ENCODE results near the gene ZNF318.
A peak's percentile ranks its signal among the peaks of the same experiment; 100 is the strongest.

Gene ZNF318

GRCh38 chr6:43339168-43339567 is 30.3 kb downstream of the ZNF318 start:
- H3K9ac ChIP-seq (ENCODE audit: low read depth in 1 of 2, low read length in 2 of 2) = no peak overlapping the region
- no peak overlapping the region for H3K27ac ChIP-seq (ENCODE audit: low read depth, low read length)
- H3K9me3 ChIP-seq (ENCODE audit: control insufficient read depth in 1 of 2, low read length in 2 of 2) = no peaks in the 10 kb centered on the region
- H3K27me3 ChIP-seq (ENCODE audit: control insufficient read depth in 1 of 2, insufficient read depth in 2 of 2, low read length in 2 of 2) = no peaks in the 10 kb centered on the region
- H3K4me3 ChIP-seq (ENCODE audit: low read depth in 1 of 2, low read length in 2 of 2) = no peak overlapping the region
- H3K4me1 ChIP-seq (ENCODE audit: control insufficient read depth in 1 of 2, insufficient read depth in 2 of 2, low read length in 2 of 2) = peaks cover 7 to 16% of the 10 kb centered on the region in 2 donors
- H3K36me3 ChIP-seq (ENCODE audit: control insufficient read depth in 1 of 2, insufficient read depth in 2 of 2, low read length in 2 of 2) = peaks cover 25 to 48% of the 10 kb centered on the region in 2 donors

GRCh38 chr6:43338243-43338642 is 31.2 kb downstream of the ZNF318 start:
- H3K9me3 ChIP-seq (ENCODE audit: control insufficient read depth in 1 of 2, low read length in 2 of 2) = no peaks in the 10 kb centered on the region
- no peak overlapping the region for H3K9ac ChIP-seq (ENCODE audit: low read depth in 1 of 2, low read length in 2 of 2)
- H3K4me3 ChIP-seq (ENCODE audit: low read depth in 1 of 2, low read length in 2 of 2) = no peak overlapping the region
- no peaks in the 10 kb centered on the region for H3K27me3 ChIP-seq (ENCODE audit: control insufficient read depth in 1 of 2, insufficient read depth in 2 of 2, low read length in 2 of 2)
- peaks cover 22 to 41% of the 10 kb centered on the region in 2 donors for H3K36me3 ChIP-seq (ENCODE audit: control insufficient read depth in 1 of 2, insufficient read depth in 2 of 2, low read length in 2 of 2)
- peaks cover 10 to 19% of the 10 kb centered on the region in 2 donors for H3K4me1 ChIP-seq (ENCODE audit: control insufficient read depth in 1 of 2, insufficient read depth in 2 of 2, low read length in 2 of 2)
- H3K27ac ChIP-seq (ENCODE audit: low read depth, low read length) = no peak overlapping the region

DNA sequence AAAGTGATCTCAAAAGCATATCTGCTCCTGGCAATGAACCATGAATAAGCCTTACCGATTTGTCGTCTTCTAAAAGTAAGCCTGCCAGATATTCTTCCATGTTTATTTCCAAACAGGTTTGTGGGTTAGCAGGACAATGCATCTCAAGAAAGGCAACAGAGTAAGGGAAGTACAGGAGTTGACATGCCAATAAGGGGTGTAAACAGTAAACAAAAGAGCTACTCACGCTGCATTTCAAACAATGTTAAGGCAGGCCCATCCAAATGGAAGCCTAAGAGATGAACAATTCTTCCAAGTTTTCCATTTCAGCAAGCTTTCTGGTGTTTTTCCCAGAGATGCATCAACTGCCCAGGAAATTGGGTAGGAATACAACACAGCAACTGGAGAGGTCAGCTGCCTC is 33.1 kb downstream of the ZNF318 start:
- no peaks in the 10 kb centered on the region for H3K9me3 ChIP-seq (ENCODE audit: control insufficient read depth in 1 of 2, low read length in 2 of 2)
- no peak overlapping the region for H3K27ac ChIP-seq (ENCODE audit: low read depth, low read length)
- no peak overlapping the region for H3K9ac ChIP-seq (ENCODE audit: low read depth in 1 of 2, low read length in 2 of 2)
- H3K36me3 ChIP-seq (ENCODE audit: control insufficient read depth in 1 of 2, insufficient read depth in 2 of 2, low read length in 2 of 2) = peaks cover 15 to 25% of the 10 kb centered on the region in 2 donors
- H3K27me3 ChIP-seq (ENCODE audit: control insufficient read depth in 1 of 2, insufficient read depth in 2 of 2, low read length in 2 of 2) = no peaks in the 10 kb centered on the region
- no peak overlapping the region for H3K4me3 ChIP-seq (ENCODE audit: low read depth in 1 of 2, low read length in 2 of 2)
- H3K4me1 ChIP-seq (ENCODE audit: control insufficient read depth in 1 of 2, insufficient read depth in 2 of 2, low read length in 2 of 2) = peaks cover 10 to 19% of the 10 kb centered on the region in 2 donors

DNA sequence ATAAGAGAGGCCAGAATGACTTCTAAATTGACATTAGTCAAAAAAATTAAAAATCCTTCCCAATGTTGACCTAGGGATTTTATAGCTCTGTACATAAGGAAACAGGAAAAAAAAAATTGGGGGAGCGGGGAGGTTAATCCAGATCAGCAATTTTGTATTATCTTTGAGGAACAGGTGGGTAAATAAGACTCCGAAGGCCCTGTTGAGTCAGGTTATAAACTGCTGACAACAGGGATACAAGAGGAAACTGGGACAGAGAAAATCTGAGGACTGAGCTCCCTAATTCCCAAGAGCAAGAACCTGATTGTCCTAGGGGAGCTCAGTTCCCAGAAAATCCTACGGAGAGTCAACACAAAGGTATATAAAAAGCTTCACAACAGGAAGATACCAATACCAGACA is 34.0 kb downstream of the ZNF318 start:
- Histone ChIP-seq H3K36me3 (ENCODE audit: control insufficient read depth in 1 of 2, insufficient read depth in 2 of 2, low read length in 2 of 2) (peaks cover 15 to 18% of the 10 kb centered on the region in 2 donors), H3K4me3 (ENCODE audit: low read depth in 1 of 2, low read length in 2 of 2) (no peak overlapping the region), H3K9ac (ENCODE audit: low read depth in 1 of 2, low read length in 2 of 2) (no peak overlapping the region)

GRCh38 chr6:43334466-43335095 is 34.9 kb downstream of the ZNF318 start:
- H3K9me3 ChIP-seq (ENCODE audit: control insufficient read depth in 1 of 2, low read length in 2 of 2) = no peaks in the 10 kb centered on the region

More for the DNA sequence above, 34.0 kb downstream of the ZNF318 start:
- H3K4me1 ChIP-seq (ENCODE audit: control insufficient read depth in 1 of 2, insufficient read depth in 2 of 2, low read length in 2 of 2) = peaks cover 10 to 19% of the 10 kb centered on the region in 2 donors
- H3K9me3 ChIP-seq (ENCODE audit: control insufficient read depth in 1 of 2, low read length in 2 of 2) = no peaks in the 10 kb centered on the region
- no peak overlapping the region for H3K27ac ChIP-seq (ENCODE audit: low read depth, low read length)
- no peaks in the 10 kb centered on the region for H3K27me3 ChIP-seq (ENCODE audit: control insufficient read depth in 1 of 2, insufficient read depth in 2 of 2, low read length in 2 of 2)

DNA sequence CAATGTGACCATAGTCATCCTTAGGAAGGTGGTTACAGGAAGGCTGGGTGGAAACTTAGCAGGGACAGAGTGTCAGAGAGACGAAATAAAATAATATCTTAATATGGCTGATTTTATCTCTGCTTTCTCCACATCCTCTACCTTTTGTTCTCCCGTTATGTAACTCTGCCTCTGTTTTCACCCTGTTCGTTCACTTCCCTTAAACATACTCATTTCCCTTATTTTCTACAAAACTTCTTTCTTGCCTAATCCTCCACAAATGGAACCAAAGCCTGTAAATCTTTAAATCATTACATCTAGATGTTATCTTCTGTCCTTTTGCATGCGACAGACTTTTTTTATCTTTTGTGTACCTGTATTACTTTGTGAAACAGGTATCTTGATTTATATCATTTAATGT is 37.6 kb downstream of the ZNF318 start:
- Histone ChIP-seq H3K4me1 (ENCODE audit: control insufficient read depth in 1 of 2, insufficient read depth in 2 of 2, low read length in 2 of 2) (peaks cover 10 to 19% of the 10 kb centered on the region in 2 donors), H3K4me3 (ENCODE audit: low read depth in 1 of 2, low read length in 2 of 2) (no peak overlapping the region), H3K9me3 (ENCODE audit: control insufficient read depth in 1 of 2, low read length in 2 of 2) (no peaks in the 10 kb centered on the region), H3K27me3 (ENCODE audit: control insufficient read depth in 1 of 2, insufficient read depth in 2 of 2, low read length in 2 of 2) (no peaks in the 10 kb centered on the region), H3K9ac (ENCODE audit: low read depth in 1 of 2, low read length in 2 of 2) (no peak overlapping the region), H3K36me3 (ENCODE audit: control insufficient read depth in 1 of 2, insufficient read depth in 2 of 2, low read length in 2 of 2) (no peaks in the 10 kb centered on the region), H3K27ac (ENCODE audit: low read depth, low read length) (no peak overlapping the region)

More at GRCh38 chr6:43334466-43335095, 34.9 kb downstream of the ZNF318 start:
- peaks cover 10 to 19% of the 10 kb centered on the region in 2 donors for H3K4me1 ChIP-seq (ENCODE audit: control insufficient read depth in 1 of 2, insufficient read depth in 2 of 2, low read length in 2 of 2)
- peak overlapping the region in 1 of 2 donors; percentile 1 for H3K9ac ChIP-seq (ENCODE audit: low read depth in 1 of 2, low read length in 2 of 2)
- no peaks in the 10 kb centered on the region for H3K27me3 ChIP-seq (ENCODE audit: control insufficient read depth in 1 of 2, insufficient read depth in 2 of 2, low read length in 2 of 2)
- H3K4me3 ChIP-seq (ENCODE audit: low read depth in 1 of 2, low read length in 2 of 2) = no peak overlapping the region
- no peak overlapping the region for H3K27ac ChIP-seq (ENCODE audit: low read depth, low read length)
- peaks cover 8 to 9% of the 10 kb centered on the region in 2 donors for H3K36me3 ChIP-seq (ENCODE audit: control insufficient read depth in 1 of 2, insufficient read depth in 2 of 2, low read length in 2 of 2)

DNA sequence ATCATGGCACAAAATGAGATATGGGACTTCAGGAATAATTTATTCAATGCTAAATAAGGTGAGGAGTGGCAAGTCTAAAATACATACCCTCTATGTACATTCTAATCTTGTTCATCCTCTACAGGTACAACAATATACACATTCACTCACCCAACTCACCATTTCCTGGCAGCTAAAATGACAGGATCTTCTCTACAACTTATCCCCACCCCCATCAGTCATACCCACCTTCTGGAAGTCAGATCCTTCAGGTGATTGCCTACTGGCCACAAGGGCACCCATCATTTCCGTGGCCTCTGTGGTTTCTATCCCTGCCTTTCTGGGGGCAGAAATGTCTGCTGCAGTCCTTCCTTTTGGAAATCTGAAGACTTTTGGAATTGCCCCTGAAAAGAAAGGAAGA is 38.0 kb downstream of the ZNF318 start:
- H3K9ac ChIP-seq (ENCODE audit: low read depth in 1 of 2, low read length in 2 of 2) = no peak overlapping the region
- H3K4me3 ChIP-seq (ENCODE audit: low read depth in 1 of 2, low read length in 2 of 2) = no peak overlapping the region
- no peak overlapping the region for H3K27ac ChIP-seq (ENCODE audit: low read depth, low read length)
- no peaks in the 10 kb centered on the region for H3K27me3 ChIP-seq (ENCODE audit: control insufficient read depth in 1 of 2, insufficient read depth in 2 of 2, low read length in 2 of 2)
- H3K9me3 ChIP-seq (ENCODE audit: control insufficient read depth in 1 of 2, low read length in 2 of 2) = no peaks in the 10 kb centered on the region
- peaks cover 10 to 19% of the 10 kb centered on the region in 2 donors for H3K4me1 ChIP-seq (ENCODE audit: control insufficient read depth in 1 of 2, insufficient read depth in 2 of 2, low read length in 2 of 2)
- H3K36me3 ChIP-seq (ENCODE audit: control insufficient read depth in 1 of 2, insufficient read depth in 2 of 2, low read length in 2 of 2) = no peaks in the 10 kb centered on the region

DNA sequence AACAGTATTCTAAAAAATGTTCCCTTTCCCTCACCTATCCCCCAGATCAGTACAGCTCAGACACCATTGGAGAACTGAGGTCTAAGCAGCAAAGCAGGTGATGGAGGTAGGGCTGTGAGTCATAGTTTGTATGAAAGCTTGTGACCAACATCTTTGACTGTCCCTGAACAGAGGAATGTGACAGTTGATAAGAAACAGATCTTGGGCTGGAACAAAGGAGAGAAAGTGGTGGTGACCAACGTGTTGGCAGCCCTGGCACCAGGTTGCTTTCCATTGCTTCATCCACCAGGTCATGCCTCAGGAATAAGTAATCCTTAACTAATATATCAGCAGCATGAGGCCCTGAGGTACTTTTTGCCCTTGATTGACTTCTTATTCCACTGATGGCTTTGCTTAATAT is 40.9 kb downstream of the ZNF318 start:
- Histone ChIP-seq H3K9ac (ENCODE audit: low read depth in 1 of 2, low read length in 2 of 2) (no peak overlapping the region), H3K27me3 (ENCODE audit: control insufficient read depth in 1 of 2, insufficient read depth in 2 of 2, low read length in 2 of 2) (no peaks in the 10 kb centered on the region), H3K4me3 (ENCODE audit: low read depth in 1 of 2, low read length in 2 of 2) (no peak overlapping the region), H3K27ac (ENCODE audit: low read depth, low read length) (no peak overlapping the region), H3K9me3 (ENCODE audit: control insufficient read depth in 1 of 2, low read length in 2 of 2) (no peaks in the 10 kb centered on the region), H3K36me3 (ENCODE audit: control insufficient read depth in 1 of 2, insufficient read depth in 2 of 2, low read length in 2 of 2) (no peaks in the 10 kb centered on the region), H3K4me1 (ENCODE audit: control insufficient read depth in 1 of 2, insufficient read depth in 2 of 2, low read length in 2 of 2) (no peaks in the 10 kb centered on the region)

DNA sequence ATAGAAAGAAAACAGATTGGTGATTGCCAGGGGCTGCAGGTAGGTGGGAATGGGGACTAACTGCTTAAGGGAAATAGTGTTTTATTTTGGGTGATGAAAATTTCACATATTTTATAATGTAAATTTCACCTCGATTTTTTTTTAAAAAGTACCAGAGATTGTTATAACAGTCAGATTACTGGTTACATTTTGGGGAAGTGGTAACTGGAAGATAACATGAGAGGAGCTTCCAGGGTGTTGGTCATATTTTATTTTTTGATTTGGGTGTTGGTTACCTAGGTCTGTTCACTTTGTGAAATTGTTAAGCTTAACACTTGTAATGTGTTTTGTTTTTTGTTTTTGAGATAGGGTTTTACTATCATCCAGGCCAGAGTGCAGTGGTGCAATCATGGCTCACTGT is 43.6 kb downstream of the ZNF318 start:
- no peak overlapping the region for H3K4me3 ChIP-seq (ENCODE audit: low read depth in 1 of 2, low read length in 2 of 2)

GRCh38 chr6:43318011-43318410 is 51.4 kb downstream of the ZNF318 start:
- Histone ChIP-seq H3K4me3 (ENCODE audit: low read depth in 1 of 2, low read length in 2 of 2) (no peak overlapping the region), H3K4me1 (ENCODE audit: control insufficient read depth in 1 of 2, insufficient read depth in 2 of 2, low read length in 2 of 2) (peaks cover 5 to 11% of the 10 kb centered on the region in 2 donors), H3K36me3 (ENCODE audit: control insufficient read depth in 1 of 2, insufficient read depth in 2 of 2, low read length in 2 of 2) (no peaks in the 10 kb centered on the region), H3K27me3 (ENCODE audit: control insufficient read depth in 1 of 2, insufficient read depth in 2 of 2, low read length in 2 of 2) (no peaks in the 10 kb centered on the region), H3K9ac (ENCODE audit: low read depth in 1 of 2, low read length in 2 of 2) (no peak overlapping the region), H3K27ac (ENCODE audit: low read depth, low read length) (no peak overlapping the region), H3K9me3 (ENCODE audit: control insufficient read depth in 1 of 2, low read length in 2 of 2) (no peaks in the 10 kb centered on the region)

More for the DNA sequence above, 43.6 kb downstream of the ZNF318 start:
- H3K9me3 ChIP-seq (ENCODE audit: control insufficient read depth in 1 of 2, low read length in 2 of 2) = no peaks in the 10 kb centered on the region
- H3K36me3 ChIP-seq (ENCODE audit: control insufficient read depth in 1 of 2, insufficient read depth in 2 of 2, low read length in 2 of 2) = no peaks in the 10 kb centered on the region
- H3K27me3 ChIP-seq (ENCODE audit: control insufficient read depth in 1 of 2, insufficient read depth in 2 of 2, low read length in 2 of 2) = no peaks in the 10 kb centered on the region
- no peak overlapping the region for H3K27ac ChIP-seq (ENCODE audit: low read depth, low read length)
- no peak overlapping the region for H3K9ac ChIP-seq (ENCODE audit: low read depth in 1 of 2, low read length in 2 of 2)
- H3K4me1 ChIP-seq (ENCODE audit: control insufficient read depth in 1 of 2, insufficient read depth in 2 of 2, low read length in 2 of 2) = no peaks in the 10 kb centered on the region
